HG03159 (cell line): Measurements from ENCODE around the gene PYGB.
"Not testable (repeated sequence)": the region's sequence is repeated elsewhere in the genome, so short reads cannot be mapped to it uniquely, and the experiment has no call there.

Experiments
- ATAC-seq: cut with Tn5 transposase; IDR thresholded peaks from one replicate; pipeline ENCODE4 v1.9.1; 2021; ENCODE audit warnings: mild to moderate bottlenecking, moderate library complexity; ENCODE audit not compliant: unreplicated experiment

Gene PYGB

GRCh38 chr20:25247518-25247955 is 348 bp upstream of the PYGB start:
- peak; percentile 36 for ATAC-seq

GRCh38 chr20:25248786-25249172 is 894 bp downstream of the PYGB start:
- ATAC-seq = no peak

- no peak for ATAC-seq
These were observed 1.5 kb downstream of the PYGB start for GRCh38 chr20:25249198-25249931.

- ATAC-seq = no peak
These were observed 2.6 kb downstream of the PYGB start for GRCh38 chr20:25250508-25250907.

GRCh38 chr20:25251019-25251418 is 3.1 kb downstream of the PYGB start:
- ATAC-seq = no peak

- ATAC-seq = no peak
These were observed 3.7 kb downstream of the PYGB start for GRCh38 chr20:25251558-25251957.

GRCh38 chr20:25252230-25252651 is 4.4 kb downstream of the PYGB start:
- no peak for ATAC-seq

GRCh38 chr20:25252686-25253421 is 5.0 kb downstream of the PYGB start:
- ATAC-seq = no peak

GRCh38 chr20:25253606-25254275 is 5.9 kb downstream of the PYGB start:
- ATAC-seq = no peak

GRCh38 chr20:25254571-25254970 is 6.7 kb downstream of the PYGB start:
- no peak for ATAC-seq

- ATAC-seq = no peak
These were observed 7.2 kb downstream of the PYGB start for GRCh38 chr20:25254986-25255680.

GRCh38 chr20:25256226-25256859 is 8.5 kb downstream of the PYGB start:
- ATAC-seq = no peak

GRCh38 chr20:25257130-25257529 is 9.2 kb downstream of the PYGB start:
- ATAC-seq = no peak

- ATAC-seq = no peak
These were observed 10.0 kb downstream of the PYGB start for GRCh38 chr20:25257756-25258475.

GRCh38 chr20:25258476-25258805 is 10.6 kb downstream of the PYGB start:
- no peak for ATAC-seq

GRCh38 chr20:25258828-25259227 is 10.9 kb downstream of the PYGB start:
- no peak for ATAC-seq

- no peak for ATAC-seq
These were observed 11.5 kb downstream of the PYGB start for GRCh38 chr20:25259358-25259757.

- no peak for ATAC-seq
These were observed 11.9 kb downstream of the PYGB start for GRCh38 chr20:25259788-25260254.

GRCh38 chr20:25260770-25261437 is 13.0 kb downstream of the PYGB start:
- not testable (repeated sequence) for ATAC-seq
